ENCODE measurements around the gene XAGE3.
"Not testable (repeated sequence)": the region's sequence is repeated elsewhere in the genome, so short reads cannot be mapped to it uniquely, and the experiment has no call there.

Gene XAGE3

GRCh38 chrX:52867610-52868348 lies at the start of gene XAGE3:
TSS of gene XAGE3 (minus strand) at chrX:52868083. CDS start at chrX:52867133, 950 bp downstream.
- no peak for DNase-seq

- DNase-seq: not testable (repeated sequence)
These were observed 46.8 kb upstream of the XAGE3 start for GRCh38 chrX:52914704-52915103.

GRCh38 chrX:52913681-52914080 lies 45.8 kb upstream of the XAGE3 start:
- DNase-seq: not testable (repeated sequence)

- DNase-seq: not testable (repeated sequence)
These were observed 41.6 kb upstream of the XAGE3 start for GRCh38 chrX:52909313-52909969.

- not testable (repeated sequence) for DNase-seq
These were observed 40.0 kb upstream of the XAGE3 start for GRCh38 chrX:52907900-52908299.

GRCh38 chrX:52907137-52907536 lies 39.3 kb upstream of the XAGE3 start:
- not testable (repeated sequence) for DNase-seq

- not testable (repeated sequence) for DNase-seq
These were observed 38.2 kb upstream of the XAGE3 start for GRCh38 chrX:52906072-52906471.

GRCh38 chrX:52905531-52905930 lies 37.6 kb upstream of the XAGE3 start:
- not testable (repeated sequence) for DNase-seq

GRCh38 chrX:52896855-52897709 lies 29.2 kb upstream of the XAGE3 start, which contains the start of gene FAM156B:
TSS of gene FAM156B (plus strand) at chrX:52897330. CDS start at chrX:52907226, 9,896 bp downstream.
- DNase-seq: not testable (repeated sequence)

GRCh38 chrX:52896438-52896837 lies 28.6 kb upstream of the XAGE3 start:
- not testable (repeated sequence) for DNase-seq

GRCh38 chrX:52888090-52888489 lies 20.2 kb upstream of the XAGE3 start:
- not testable (repeated sequence) for DNase-seq

GRCh38 chrX:52887459-52887858 lies 19.6 kb upstream of the XAGE3 start:
- DNase-seq: not testable (repeated sequence)

- not testable (repeated sequence) for DNase-seq
These were observed 8.5 kb upstream of the XAGE3 start for GRCh38 chrX:52876386-52876785.

- not testable (repeated sequence) for DNase-seq
These were observed 7.6 kb upstream of the XAGE3 start for GRCh38 chrX:52875436-52875835.

- no peak for DNase-seq
These were observed 6.8 kb upstream of the XAGE3 start for GRCh38 chrX:52874661-52875060.

- not testable (repeated sequence) for DNase-seq
These were observed 5.9 kb upstream of the XAGE3 start for GRCh38 chrX:52873825-52874224.

- DNase-seq: no peak
These were observed 2.2 kb upstream of the XAGE3 start for GRCh38 chrX:52870046-52870445.

GRCh38 chrX:52865343-52865998 lies 2.4 kb downstream of the XAGE3 start:
- DNase-seq: no peak

GRCh38 chrX:52856991-52857525 lies 10.8 kb downstream of the XAGE3 start:
- not testable (repeated sequence) for DNase-seq

GRCh38 chrX:52852110-52852860 lies 15.6 kb downstream of the XAGE3 start:
- no peak for DNase-seq

GRCh38 chrX:52843619-52844018 lies 24.3 kb downstream of the XAGE3 start:
- not testable (repeated sequence) for DNase-seq
